K562 (cell line): ENCODE data around the gene ETV3. TPM values are rescaled to one million over a fixed set of nuclear protein-coding genes. Genes with fewer than 3 reads are reported as not detected.
A peak's percentile ranks its signal among the peaks of the same experiment; 100 is the strongest.

Experiments used
- BCLAF1 ChIP-seq, 2 experiments: fragments of 450-650 bp in 1 of 2; IDR thresholded peaks; 2 replicates each; pipeline ENCODE4 v1.6.1; 2011 to 2017; ENCODE audit warnings: low read depth in 2 of 2, antibody characterized with exemption in 1 of 2, borderline replicate concordance in 1 of 2, low read length in 1 of 2, mild to moderate bottlenecking in 1 of 2, mixed read lengths in 1 of 2; ENCODE audit not compliant: control insufficient read depth in 1 of 2
- CHD7 ChIP-seq: fragments of 200-600 bp; sonication (generic); IDR thresholded peaks from one replicate; pipeline ENCODE4 v1.6.1; 2012; ENCODE audit warnings: mild to moderate bottlenecking, low read depth, low read length, inconsistent platforms
- ZNF696 ChIP-seq: fragments of 250-450 bp; sonication (Bioruptor Pico); conservative IDR thresholded peaks from 2 replicates; pipeline ENCODE4 v1.4.0; 2020; ENCODE audit warnings: mild to moderate bottlenecking, moderate library complexity
- polyA plus RNA-seq, 8 experiments: library from polyadenylated mRNA; depleted of rRNA in 4 of 8; stranded (reverse) in 5 of 8; unstranded in 3 of 8; fragments of >200 nt; fragmentation: Nextera tagmentation in 2 of 8; fragmentation: Illumina TruSeq in 1 of 8; extraction: Ambion mirVana in 2 of 8; extraction: Trizol in 1 of 8; gene quantifications; 2 replicates each; pipeline versions ENCODE4 v1.2.1 to v1.2.3, GENCODE V29; 2011 to 2014; ENCODE audit warnings: inconsistent platforms in 1 of 8, missing spikeins in 1 of 8
- total RNA-seq, 7 experiments: library from RNA; depleted of rRNA in 6 of 7; stranded (reverse); fragments of >200 nt in 6 of 7; fragmentation: Illumina TruSeq in 2 of 7; extraction: Trizol in 2 of 7; gene quantifications; 2 replicates each; pipeline versions ENCODE4 v1.2.1 to v1.2.3, GENCODE V29; 2011 to 2021; ENCODE audit warnings: low replicate concordance in 1 of 7

ETV3 gene
- total and polyA plus RNA-seq, 9 of the 15 experiments (the other 6 are each of a cell fraction or from before 2014, with no cell fraction given) = 3.1 to 16.0 (median 9.0) TPM

GRCh38 chr1:157138220-157139051 is at the start of gene ETV3 (continued):
- TF ChIP-seq BCLAF1 (IDR thresholded peaks at IDR 0.05; ENCODE audit: borderline replicate concordance in 1 of 2, control insufficient read depth in 1 of 2, low read depth in 2 of 2, low read length in 1 of 2) (0 out of 4 replicates have a peak, but pooled peaks of 1 of the 2 experiments have one; percentile 45), ZNF696 (CRISPR knock-in tag) (no peak), CHD7 (no peak)
